Peyer's patch (tissue), 4 donors: ENCODE measurements around the gene CALCA.

Experiments used
- POLR2A ChIP-seq, 2 donors: fragments of 450-650 bp; IDR thresholded peaks; one replicate each; pipeline ENCODE4 v1.5.1; 2017; ENCODE audit warnings: antibody characterized with exemption in 2 of 2, mild to moderate bottlenecking in 2 of 2, moderate library complexity in 2 of 2
- TF ChIP-seq, protein P1 (sequence below), 6 experiments: fragments of 450-650 bp in 4 of 6; fragments of 200-600 bp in 2 of 6; sonication (generic) in 1 of 6; IDR thresholded peaks; one replicate each; pipeline ENCODE4 v1.5.1; 2017 to 2019; ENCODE audit warnings: antibody characterized with exemption in 6 of 6, mild to moderate bottlenecking in 3 of 6, moderate library complexity in 1 of 6

DNA sequence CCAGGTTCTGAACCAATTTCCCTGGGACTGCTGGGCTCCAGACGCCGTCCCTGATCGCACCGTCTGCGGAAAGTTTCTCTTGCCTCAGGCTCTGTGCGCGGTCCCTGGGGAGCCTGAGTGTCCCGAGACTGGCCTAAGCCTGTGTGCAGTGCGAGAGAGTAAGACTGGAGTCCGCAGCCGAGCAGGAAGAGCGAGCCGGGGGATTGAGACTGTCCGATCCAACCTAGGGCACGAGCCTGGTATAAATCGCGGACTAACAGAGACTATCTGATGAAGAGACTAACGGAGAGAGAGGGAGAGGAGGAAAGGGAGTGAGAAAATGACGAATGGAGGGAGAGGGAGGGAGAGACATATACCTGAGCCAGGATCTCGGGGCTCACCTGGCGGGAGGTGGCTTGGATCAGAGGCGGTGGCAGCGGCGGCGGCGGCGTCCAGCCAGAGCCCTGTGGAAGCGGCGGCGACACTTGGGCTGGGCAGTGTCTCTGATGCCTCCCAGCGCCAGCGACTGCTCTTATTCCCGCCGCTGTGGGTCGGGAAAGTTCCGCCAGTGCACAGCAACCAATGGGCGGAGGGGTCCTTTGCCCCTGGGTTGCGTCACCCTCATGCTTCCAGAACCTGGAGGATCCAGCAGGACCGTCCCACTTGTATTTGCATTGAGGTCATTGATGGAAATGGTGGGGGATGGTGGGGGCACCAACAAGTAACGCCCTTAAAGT is at the start of gene CALCA:
- TF ChIP-seq, protein P1, sequence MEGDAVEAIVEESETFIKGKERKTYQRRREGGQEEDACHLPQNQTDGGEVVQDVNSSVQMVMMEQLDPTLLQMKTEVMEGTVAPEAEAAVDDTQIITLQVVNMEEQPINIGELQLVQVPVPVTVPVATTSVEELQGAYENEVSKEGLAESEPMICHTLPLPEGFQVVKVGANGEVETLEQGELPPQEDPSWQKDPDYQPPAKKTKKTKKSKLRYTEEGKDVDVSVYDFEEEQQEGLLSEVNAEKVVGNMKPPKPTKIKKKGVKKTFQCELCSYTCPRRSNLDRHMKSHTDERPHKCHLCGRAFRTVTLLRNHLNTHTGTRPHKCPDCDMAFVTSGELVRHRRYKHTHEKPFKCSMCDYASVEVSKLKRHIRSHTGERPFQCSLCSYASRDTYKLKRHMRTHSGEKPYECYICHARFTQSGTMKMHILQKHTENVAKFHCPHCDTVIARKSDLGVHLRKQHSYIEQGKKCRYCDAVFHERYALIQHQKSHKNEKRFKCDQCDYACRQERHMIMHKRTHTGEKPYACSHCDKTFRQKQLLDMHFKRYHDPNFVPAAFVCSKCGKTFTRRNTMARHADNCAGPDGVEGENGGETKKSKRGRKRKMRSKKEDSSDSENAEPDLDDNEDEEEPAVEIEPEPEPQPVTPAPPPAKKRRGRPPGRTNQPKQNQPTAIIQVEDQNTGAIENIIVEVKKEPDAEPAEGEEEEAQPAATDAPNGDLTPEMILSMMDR (IDR thresholded peaks at IDR 0.05), result no peak
- no peak for TF ChIP-seq POLR2A (IDR thresholded peaks at IDR 0.05)
